A549 treated with ZK216348 at 1 μM for 4 hours (cell line): ENCODE measurements around the gene DMRT3. TPM values are rescaled to one million over a fixed set of nuclear protein-coding genes. Genes with fewer than 3 reads are reported as not detected.

Experiments used
- total RNA-seq: library from RNA; stranded (reverse); fragments of 200-300 nt; extraction: Qiagen RNA extraction; gene quantifications from 5 replicates; pipeline ENCODE4 v1.2.3, GENCODE V29; 2022; ENCODE audit warnings: low read depth

DMRT3 gene, protein sequence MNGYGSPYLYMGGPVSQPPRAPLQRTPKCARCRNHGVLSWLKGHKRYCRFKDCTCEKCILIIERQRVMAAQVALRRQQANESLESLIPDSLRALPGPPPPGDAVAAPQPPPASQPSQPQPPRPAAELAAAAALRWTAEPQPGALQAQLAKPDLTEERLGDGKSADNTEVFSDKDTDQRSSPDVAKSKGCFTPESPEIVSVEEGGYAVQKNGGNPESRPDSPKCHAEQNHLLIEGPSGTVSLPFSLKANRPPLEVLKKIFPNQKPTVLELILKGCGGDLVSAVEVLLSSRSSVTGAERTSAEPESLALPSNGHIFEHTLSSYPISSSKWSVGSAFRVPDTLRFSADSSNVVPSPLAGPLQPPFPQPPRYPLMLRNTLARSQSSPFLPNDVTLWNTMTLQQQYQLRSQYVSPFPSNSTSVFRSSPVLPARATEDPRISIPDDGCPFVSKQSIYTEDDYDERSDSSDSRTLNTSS
- total RNA-seq = not detected in 5 replicates

DNA sequence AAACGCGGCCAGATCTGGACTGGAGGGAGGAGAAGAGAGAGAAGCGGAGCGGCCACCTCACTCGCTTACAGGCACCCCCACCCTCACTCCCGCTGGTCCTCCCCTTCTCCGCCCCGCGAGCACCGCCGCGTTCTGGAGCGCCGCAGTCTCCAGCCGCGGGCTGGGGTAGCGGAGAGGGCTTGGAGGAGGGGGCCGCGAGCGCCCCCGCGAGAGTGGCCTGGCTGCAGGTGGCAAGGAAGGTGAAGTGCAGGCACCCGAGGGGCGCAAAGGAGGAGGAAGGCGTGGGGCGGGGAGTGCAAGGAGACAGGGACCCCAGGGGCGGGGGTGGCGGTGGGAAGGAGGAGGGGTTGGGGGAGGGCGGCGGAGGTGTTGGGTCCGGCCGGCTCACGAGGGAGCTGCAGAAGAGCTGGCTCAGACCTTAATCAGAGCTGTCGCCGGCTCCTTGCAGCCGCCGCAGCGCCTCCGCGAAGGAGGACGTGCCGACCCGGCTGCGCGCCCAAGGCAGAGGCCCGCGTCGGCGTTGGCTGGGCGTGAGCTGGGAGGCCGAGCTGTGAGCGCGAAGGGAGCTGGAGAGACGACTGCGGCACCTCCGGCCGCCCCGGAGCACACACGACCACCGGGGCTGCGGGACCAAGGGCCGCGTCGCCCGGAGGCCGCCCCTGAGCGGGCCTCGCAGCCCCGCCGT, at the start of gene DMRT3:
Gene DMRT3, plus strand, starts transcription at position 398 of the 685 bp plus-strand sequence. CDS start 347 bp downstream, outside the sequence.

Other genes starting within 250 kb of the DMRT3 start
- not detected in 5 replicates for gene DMRT1, start 135.0 kb upstream of the DMRT3 start, total RNA-seq
- gene DMRT2, start 73.7 kb downstream of the DMRT3 start, total RNA-seq = 0.12 to 0.17 TPM in 2 of 5 replicates, not detected in the others